Gastrocnemius medialis (tissue), 4 donors: ENCODE data around the gene NCBP2.

ENCODE experiments used
- CTCF ChIP-seq, 5 experiments: fragments of 450-650 bp in 3 of 5; fragments of 200-600 bp in 2 of 5; sonication (generic) in 2 of 5; IDR thresholded peaks in 4 of 5; conservative IDR thresholded peaks in 1 of 5; 1 replicate in 4 of 5; 2 replicates in 1 of 5; pipeline ENCODE4 v1.5.1; 2016 to 2019; ENCODE audit warnings: antibody characterized with exemption in 5 of 5, mild to moderate bottlenecking in 3 of 5, moderate library complexity in 3 of 5
- POLR2A ChIP-seq, 2 donors: fragments of 450-650 bp; IDR thresholded peaks; one replicate each; pipeline ENCODE4 v1.6.1; 2017; ENCODE audit warnings: antibody characterized with exemption in 2 of 2, mild to moderate bottlenecking in 2 of 2, moderate library complexity in 2 of 2

GRCh38 chr3:196989721-196990262, 47.5 kb upstream of the NCBP2 start:
- no peak for TF ChIP-seq CTCF (IDR thresholded peaks at IDR 0.05 in 4 of 5, conservative IDR thresholded peaks at IDR 0.05 in 1 of 5)
- TF ChIP-seq POLR2A (IDR thresholded peaks at IDR 0.05), result no peak
